Activated gamma-delta T cell treated with anti-CD3 and anti-CD28 coated beads, Interleukin-2, amount 50 U/mL, for 16 hours (primary cell): ENCODE measurements around the gene AKAP6.

Experiments used
- DNase-seq: peaks from one replicate; pipeline ENCODE4 v3.0.0-alpha.2; 2020; ENCODE audit warnings: low read depth

The AKAP6 gene

DNA sequence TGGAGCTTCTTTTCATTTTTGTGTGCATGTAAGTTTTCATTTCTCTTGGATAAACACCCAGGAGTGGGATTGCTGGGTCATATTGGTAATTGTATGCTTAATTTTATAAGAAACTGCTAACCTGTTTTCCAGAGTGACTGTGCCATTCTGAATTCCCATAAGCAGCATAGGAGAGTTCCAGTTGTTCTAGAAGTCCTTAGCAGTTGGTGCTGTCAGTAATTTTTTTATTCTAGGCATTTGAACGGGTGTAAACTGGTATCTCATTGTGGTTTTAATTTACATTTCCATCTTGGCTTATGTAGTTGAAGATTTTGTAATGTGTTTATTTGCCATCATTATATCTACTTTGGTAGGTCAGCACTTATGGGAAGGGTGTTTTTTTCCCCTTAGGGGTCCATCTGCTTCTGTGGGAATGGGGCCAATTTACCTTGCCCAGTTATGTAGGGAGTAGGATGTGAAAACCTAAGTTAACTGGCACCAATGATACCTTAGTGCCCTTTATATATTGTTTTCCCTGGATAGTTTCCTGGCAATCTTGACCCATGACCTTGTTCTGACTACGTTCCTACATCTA, 202.9 kb downstream of the AKAP6 start:
- no peak for DNase-seq

DNA sequence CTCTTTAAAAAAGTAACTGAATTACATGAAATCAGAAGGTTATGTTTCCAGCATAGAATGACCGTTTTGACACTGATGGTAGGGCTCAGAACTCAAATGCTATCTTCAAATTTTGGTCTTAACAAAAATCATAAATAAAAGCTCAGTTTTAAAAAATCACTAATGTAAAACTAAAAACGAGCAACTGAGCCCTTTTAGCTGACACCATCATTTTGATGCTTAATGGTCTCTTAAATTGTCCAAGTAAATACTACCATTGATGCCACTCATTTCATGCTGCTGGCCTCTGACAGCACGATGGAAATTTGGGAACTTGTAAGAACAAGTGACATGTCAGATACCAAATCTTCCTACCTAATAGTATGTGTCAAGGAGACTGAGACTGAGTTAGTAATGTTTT, 205.0 kb downstream of the AKAP6 start:
- DNase-seq: no peak

DNA sequence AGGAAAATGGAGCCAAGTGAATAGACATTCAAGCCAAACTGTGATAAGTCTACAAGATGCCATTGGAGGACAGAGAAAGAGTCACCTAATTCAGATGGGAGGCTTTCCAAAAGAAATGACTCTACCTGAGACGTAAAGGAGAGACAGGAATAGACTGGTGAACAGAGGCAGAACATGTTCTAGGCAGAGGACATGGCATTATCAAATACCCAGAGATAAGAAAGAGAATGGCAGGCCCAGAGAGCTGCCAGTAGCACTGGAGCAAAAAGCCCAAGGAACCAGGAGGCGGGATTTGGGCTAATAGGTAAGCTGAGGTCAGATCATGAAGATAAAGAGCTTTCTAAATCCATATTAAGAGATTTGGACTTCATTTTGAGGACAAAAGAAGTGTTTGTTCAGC, 207.1 kb downstream of the AKAP6 start:
- no peak for DNase-seq

DNA sequence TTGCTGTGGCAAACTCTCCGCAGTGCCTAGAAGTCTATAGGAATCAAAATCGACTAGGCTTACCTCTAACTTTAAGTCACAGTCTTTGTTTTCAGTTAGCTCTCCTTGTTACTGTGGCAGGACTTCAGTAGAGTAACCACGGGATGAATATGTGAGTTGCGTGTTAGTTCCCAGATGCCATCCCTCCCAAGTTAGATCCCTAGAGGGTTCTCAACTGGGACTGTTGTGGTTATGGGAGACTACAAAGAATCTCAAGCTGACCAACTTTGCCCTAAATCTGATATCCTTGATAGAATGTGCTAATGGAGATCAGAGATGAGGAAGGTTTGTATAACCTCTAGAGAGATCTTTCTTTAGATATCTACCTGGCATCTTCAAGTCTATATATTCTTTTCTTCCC, 208.1 kb downstream of the AKAP6 start:
- DNase-seq: no peak

DNA sequence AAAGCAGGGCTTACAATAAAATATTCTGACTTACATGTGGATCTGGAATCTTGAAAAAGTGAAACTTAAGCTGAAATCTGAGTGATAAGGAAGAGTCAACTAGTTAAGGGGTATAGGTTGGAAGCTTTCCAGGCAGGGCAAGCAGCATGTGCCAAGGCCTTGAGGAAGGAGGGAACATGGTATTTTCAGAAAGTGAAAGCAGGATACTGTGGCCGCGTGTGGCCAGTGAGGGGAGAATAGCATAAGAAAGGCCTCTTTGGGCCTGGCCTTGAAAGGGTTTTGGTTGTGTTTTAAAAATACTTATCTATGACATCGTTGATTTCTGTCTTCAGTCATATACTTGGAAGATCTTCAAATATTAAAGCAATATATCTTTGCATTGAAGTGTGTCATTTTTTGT, 213.4 kb downstream of the AKAP6 start:
- no peak for DNase-seq

DNA sequence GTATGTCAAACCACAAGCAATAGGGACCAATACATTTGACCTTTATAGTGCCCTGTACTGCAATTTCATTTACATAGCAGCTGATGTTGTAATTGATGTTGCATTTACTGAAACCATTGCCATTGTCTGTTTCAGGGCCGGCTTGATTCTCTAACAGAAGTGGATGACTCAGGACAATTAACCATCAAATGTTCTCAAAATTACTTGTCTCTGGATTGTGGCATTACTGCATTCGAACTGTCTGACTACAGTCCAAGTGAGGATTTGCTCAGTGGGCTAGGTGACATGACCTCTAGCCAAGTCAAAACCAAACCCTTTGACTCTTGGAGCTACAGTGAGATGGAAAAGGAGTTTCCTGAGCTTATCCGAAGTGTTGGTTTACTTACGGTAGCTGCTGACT, 216.0 kb downstream of the AKAP6 start:
- no peak for DNase-seq

DNA sequence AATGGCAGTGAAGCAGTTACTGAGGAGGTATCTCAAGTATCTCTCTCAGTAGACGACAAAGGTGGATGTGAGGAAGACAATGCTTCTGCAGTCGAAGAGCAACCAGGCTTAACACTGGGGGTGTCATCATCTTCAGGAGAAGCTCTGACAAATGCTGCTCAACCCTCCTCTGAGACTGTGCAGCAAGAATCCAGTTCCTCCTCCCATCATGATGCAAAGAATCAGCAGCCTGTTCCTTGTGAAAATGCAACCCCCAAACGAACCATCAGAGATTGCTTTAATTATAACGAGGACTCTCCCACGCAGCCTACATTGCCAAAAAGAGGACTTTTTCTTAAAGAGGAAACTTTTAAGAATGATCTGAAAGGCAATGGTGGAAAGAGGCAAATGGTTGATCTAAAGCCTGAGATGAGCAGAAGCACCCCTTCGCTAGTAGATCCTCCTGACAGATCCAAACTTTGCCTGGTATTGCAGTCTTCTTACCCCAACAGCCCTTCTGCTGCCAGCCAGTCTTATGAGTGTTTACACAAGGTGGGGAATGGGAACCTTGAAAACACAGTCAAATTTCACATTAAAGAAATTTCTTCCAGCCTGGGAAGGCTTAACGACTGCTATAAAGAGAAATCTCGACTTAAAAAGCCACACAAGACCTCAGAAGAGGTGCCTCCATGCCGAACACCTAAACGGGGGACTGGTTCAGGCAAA, 216.6 kb downstream of the AKAP6 start:
- no peak for DNase-seq

DNA sequence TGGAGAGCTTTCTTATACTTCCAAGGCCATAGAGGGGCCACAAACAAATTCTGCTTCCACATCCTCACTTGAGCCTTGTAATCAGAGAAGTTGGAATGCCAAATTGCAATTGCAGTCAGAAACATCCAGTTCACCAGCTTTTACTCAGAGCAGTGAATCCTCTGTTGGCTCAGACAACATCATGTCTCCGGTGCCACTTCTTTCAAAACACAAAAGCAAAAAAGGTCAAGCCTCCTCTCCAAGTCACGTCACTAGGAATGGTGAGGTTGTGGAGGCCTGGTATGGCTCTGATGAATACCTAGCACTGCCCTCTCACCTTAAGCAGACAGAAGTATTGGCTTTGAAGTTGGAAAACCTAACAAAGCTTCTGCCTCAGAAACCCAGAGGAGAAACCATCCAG, 217.1 kb downstream of the AKAP6 start:
- DNase-seq: no peak

DNA sequence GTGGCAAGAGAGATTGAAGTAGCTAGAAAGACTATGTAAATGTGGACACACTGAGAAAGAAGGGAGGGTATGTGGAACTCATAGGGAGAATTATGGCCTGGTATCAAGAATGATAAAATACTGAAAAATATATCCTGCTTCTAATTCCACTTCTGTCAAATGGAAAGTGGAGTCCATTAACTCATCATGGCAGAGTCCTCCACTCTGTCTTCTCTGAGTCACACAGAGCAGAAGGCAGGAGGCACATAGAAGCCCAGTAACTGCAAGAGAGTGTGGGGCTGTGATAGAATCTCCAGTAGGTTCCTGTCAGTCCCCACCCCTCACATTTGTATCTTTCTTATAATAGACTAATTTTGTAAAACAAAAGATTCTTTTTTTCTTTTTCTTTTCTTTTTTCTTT, 223.7 kb downstream of the AKAP6 start:
- no peak for DNase-seq

DNA sequence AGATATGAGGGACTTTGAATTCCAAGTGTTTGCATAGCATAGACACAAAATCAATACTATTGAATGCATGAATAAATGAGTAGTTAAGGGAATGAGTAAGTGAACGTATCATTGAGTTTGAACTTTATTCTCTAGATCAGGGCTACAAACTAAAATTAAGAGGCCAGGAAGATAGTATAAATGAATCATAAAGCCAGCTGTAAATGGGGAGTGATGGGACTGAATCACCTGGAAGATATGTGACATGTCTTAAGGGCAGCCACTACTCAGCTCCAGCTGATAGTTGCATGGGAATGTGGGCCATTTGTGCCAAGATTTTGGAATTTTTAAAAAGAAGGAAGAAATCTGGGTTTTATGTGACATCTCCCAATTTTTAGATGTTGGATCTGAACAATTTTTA, 229.9 kb downstream of the AKAP6 start:
- DNase-seq: no peak

DNA sequence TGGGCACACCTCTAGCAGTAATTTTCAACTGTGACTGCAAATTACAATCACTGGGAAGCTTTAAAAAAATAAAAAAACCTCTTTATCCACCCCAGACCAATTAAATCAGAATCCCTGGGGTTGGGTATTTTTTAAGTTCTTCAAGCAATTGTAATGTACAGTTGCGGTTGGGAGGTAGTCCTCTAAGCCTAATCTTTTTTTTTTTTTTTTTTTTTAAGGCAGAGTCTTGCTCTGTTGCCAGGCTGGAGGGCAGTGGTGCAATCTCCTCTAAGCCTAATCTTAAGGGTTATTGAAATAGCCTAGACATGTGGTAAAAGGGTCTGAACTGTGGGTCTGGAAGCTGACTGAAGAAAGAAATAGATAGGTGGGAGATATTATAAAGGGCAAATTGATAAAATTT, 230.5 kb downstream of the AKAP6 start:
- DNase-seq: no peak

DNA sequence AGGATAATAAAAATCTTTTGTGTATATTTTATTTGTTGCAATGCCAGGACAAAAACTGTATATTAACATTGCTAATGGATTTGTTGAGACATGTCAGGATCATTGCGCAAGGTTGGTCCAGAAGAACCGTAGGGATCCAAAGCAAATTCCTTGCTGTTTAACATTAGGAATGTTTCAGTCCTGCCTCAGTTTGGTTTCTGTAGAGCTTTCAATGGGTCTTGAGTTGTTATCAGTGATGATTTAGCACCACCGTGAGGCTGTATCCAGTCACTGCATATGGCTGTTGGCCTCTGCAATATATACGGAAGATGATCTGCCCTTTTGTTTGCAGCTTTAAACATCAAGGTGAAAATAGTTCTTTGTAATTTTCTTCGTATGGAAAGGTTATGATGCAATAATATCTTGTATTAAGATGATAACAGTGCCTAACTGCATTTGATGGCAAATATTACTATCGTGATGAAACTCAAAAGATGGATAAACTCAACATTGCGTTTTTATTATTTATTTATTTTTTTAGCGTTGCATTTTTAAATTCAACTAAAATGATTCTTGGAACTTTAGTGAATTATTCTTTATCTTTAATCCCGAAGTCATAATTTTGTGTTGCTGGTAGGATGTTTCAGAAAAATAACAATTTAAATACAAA, 231.2 kb downstream of the AKAP6 start:
- no peak for DNase-seq

DNA sequence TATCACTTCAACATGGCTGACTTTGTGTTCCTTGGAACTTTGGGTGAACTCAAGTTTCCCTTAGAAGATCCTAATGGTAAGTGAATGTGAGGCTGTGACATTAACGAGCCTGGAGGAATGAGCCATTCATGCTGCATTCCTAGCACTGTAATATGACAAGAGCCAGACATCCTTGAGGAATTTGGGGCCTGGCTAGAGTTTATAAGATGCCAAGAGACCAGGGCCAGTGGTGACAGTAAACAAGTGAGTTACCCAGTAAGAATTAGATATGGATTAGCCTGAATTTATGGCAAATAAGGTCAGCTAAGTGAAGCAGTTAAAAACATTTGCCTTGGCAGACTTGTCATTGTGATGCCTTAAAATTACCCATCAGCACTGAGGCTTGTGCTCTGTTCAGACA, 232.4 kb downstream of the AKAP6 start:
- DNase-seq: no peak

DNA sequence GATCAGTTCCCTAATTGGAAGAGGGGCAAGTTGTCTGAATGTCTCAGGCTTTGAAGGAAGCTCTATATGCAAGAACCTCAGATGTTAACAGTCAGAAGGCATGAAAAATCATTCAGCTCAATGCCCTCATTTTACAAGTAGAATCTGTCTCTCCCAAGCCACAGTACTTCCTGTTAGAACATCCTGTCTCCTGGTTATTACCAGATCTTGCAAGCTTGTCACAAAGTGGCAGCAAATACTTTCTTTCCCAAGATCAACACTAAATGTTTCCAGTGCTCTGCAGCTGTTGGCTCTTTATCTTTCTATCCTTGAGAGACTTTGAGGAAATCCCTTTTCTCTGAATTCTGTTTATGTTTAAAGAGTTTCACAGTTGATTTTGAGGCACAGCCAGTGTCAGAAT, 235.5 kb downstream of the AKAP6 start:
- DNase-seq: no peak

DNA sequence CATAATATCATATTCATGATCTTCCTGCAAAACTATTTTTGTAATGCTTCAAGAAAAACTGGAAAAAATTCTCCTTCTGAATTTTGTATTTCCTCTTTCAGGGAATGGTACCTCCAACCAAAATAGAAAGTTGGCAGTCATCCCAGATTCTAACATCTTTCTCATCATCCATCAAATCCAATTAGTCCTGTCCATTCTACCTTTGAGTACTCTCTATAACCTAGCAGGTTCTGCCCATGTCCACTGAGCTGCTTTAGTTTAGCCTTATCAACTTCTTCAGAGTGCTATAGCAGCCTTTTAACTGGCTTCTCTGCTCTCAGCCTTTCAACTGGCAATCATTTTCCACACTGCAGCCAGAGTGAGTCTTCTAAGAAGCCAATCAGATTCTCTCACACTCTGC, 236.2 kb downstream of the AKAP6 start:
- no peak for DNase-seq

DNA sequence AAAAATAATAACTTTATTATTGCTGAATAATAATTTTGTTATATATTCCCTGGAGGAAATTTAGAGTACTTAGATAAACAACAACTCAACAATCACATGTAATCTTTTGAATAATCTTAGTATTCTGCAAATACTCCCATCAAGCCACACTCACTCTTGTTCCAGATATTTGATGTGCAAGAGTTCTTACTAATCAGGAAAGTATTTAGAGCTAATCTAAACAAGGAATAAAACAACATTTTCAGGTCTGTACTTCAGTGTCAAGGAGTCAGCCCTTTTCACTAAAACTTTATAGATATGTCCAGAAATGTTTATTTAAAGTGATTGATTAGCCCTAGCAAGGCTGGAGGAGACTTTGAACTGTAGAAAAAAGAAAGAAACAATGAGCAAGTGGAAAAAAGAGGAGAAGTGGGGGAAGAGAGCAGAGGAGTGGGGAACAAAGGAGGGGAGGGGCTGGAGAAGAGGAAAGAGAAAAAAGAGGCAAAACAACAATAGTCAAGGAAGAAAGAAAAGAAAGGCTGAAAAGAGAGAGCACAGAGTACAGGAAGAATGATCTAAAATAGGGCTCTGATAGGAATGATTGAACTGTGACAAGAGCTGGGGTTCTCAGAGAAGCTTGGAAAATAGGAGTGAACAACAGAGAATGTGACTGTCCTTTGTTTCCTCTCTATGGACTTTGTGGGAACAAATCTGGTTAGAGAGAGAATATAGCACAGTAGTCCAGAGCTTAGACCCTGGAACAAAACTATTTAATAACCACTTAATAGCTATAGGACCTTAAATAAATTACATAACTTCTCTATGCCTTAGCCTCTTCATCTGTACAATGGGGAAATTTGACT, 238.7 kb downstream of the AKAP6 start:
- DNase-seq: no peak

DNA sequence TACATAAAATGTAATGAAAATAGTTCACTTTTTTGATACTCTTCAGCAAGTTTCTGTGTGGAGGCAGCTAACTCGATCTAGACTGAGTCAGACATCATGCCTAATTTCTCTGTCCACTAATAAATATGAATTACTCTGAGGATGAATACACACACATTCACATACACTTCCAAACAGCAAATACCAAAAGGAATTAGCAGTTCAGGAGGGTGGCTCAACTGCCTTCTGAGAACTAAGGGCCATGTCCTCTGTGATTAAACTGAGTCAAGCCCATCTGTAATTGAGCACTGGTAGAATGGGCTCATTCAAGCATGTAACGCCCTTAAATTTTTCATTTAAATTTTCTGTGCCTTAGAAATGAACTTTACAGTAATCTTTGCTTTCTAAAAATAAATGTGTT, 242.5 kb downstream of the AKAP6 start:
- no peak for DNase-seq

DNA sequence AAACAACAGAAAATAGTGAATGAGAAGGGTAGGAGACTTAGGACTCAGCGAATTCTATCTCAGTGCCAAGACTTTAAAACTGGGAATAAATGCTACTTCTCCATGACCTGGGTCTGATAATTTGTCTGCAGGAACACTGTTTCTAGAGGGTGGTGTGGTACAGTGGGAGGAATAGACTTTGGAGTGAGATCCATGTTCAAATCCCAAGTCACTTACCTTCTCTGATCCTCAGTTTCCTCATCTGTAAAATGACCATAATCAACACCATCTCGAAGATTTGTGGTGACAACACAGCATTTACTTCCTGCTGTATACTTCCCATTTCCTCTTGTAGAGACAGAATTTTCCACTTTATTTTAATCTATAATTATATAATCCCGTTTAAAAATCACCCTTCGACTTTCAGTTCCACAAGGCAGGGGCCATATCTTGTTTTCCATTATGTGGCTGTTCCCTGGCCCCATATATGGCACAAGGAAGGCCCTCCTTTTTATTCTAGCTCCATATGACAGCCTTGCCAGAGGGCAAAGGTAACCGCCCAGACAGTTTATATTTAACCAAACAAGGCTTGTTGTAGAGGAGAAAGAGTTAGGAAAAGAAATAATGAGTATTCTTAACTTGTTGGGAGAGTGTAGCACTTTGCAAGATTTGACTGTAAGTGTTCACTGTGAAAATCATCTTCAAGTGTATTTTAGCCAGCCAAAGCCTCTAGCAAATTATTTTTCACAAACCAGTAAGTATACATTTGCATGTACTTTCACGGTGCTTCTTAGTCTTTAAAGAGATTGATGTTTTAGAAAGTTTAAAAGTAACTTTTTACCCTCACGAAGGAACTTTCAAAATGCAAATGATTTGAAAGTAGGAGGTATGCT, 243.1 kb downstream of the AKAP6 start:
- DNase-seq: no peak

DNA sequence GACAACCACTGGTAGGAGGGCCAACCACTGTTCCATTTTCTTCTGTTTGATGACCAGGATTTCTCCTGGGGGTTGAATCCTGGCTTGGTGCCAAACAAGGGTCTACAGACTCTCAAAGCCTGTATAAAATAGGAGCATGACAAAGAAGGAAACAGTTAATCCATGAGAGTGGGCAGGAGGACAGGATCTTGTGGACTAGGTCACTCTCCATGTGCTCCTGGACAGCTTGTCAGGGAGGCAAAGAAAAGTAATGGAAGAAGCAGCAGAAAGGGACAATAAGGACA, 243.7 kb downstream of the AKAP6 start:
- no peak for DNase-seq

DNA sequence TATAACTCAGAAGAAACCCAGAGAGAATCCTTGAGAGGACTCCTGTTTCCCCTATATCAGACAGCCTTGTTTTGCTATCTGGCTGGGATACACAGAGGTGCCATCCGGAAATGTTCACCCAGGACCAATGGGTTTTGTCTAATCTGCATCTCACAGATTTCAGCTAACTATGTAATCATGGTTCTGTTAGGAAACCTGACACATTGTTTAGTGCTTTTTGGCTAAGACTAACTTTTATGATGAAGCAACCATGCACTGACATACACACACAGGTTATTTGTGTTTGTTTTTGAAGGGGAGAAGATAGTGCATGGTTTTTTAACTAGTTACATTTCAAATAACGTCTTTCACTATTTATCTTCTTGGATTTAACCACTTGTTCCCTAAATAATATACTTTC, 245.2 kb downstream of the AKAP6 start:
- DNase-seq: no peak

DNA sequence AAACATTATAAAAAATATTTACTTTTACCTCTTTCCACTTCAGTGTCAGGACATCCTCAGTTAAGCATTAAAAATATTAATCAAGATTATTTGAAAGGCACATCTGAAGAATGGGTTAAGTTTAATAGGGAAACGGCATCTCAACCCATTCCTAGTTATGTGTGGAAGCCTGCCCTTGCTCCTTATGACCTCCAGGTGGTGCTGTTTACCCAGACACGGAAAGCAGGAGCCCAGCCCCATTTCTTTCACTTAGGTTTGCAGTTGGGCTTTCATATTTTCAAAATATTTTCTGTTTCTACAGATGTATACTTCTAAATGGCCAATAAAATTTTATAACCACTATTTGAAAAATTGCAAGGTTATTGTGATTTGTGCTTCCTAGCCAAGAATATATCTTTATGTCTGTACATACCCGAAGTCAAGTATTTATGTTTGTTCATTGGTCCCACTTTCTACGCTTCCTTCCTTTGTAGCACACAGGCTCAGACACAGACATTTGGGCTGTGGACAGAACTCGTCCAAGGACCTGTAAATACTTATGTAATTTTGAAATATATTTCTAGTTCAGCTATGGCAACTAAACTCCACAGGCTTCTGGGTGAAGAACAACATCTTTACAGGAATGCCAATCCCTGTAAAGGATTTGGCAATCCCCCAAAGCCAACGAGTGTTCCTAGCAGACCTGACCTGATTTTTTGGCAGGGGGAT, 247.1 kb downstream of the AKAP6 start:
- DNase-seq: no peak

DNA sequence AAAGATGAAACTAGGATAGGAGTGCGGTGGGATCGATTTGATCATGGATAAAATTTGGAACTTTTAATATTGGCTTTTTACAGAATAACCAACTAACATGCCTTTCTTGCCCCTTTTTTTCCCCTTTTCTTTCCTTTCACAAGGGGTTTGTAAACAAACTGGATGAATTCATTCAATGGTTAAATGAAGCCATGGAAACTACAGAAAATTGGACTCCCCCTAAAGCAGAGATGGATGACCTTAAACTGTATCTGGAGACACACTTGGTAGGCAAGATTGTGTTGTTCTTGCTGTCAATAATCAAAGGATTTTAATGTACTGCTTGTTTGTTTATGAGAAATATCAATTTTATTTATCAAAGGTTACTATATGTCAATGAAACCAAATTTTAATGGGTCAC, 247.9 kb downstream of the AKAP6 start:
- no peak for DNase-seq
